Glomerular visceral epithelial cell (primary cell): ENCODE measurements around the gene ICAM5.
"Not testable (repeated sequence)": the region's sequence is repeated elsewhere in the genome, so short reads cannot be mapped to it uniquely, and the experiment has no call there.

Experiments
- DNase-seq: peaks from one replicate; pipeline ENCODE4 v3.0.0-alpha.2; 2016; ENCODE audit errors: extremely low spot score

ICAM5 gene

DNA sequence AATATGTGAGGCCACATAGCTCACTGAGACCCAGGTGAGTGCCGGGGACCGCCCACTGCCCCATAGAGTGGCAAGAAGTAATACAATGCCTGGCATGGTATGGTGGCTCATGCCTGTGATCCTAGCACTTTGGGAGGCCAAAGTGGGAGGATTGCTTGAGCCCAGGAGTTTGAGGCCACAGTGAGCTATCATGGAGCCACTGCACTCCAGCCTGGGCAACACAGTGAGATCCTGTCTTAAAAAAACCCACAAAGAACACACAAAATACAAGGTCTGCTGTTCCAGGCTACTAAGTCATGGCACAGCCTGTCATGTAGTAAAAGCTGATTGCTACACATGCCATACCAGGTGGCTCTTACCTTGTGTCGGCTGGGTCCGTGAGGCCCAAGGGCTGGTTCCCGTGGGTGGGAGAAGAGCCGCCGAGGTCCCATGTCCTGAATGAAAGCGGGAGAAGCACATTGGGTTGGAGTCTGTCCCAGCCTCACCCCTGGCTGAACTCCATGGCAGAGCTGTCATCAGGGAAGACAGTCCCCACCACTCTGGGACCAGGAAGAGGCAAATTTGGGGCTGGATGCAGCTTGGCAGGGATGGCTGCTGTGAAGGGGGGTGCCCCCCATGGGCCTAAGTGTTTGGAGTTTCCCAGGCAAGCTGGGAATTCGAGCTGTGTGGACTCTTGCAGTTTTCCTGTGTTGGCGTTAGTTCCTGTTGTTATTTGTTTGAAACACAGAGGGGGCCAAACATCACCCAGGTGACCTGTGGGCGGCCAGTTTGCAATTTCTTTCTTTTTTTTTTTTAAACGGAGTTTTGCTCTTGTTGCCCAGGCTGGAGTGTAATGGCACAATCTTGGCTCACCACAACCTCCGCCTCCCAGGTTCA is 29.3 kb downstream of the ICAM5 start:
- DNase-seq: no peak

DNA sequence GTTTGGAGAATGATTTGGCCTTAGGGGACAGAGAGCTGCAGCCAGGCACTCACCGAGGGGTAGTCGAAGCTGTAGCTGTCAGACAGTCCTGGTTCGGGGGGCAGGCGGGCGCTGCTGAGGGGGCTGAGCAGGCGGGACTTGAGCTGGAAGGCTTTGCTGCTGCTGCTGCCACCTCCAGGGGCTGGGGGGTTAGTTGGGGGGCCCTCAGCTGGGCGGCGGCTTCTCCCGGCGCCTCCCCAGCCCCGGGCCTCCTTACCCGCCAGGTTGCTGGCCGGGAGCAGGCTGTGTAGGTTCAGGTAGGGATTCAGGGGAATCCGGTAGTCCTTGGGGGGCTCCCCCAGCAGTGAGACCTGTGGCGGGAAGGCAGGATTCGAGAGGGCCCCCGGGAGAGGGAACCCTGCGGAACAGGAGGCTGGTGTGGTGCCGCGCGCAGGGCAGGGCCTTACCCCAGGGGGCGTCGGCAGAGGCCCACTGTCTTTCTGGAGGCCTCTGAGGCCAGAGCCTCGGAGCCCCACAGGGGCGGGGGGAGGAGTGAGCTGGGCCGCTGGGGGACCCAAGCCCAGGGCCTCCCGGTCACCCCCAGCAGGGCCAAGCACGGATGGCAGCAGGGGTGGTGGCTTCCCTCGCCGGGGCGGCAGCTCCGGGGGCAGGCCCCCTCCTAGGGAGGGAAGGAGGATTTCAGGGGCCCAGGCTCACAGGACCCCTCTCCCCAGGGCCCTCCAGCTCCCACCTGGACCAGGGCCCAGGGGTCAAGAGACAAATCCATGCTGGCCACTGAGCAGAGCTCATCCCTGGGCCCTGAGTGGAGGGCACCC is 31.1 kb downstream of the ICAM5 start:
- DNase-seq: no peak

GRCh38 chr19:10321417-10321797 is 31.7 kb downstream of the ICAM5 start:
- no peak for DNase-seq

DNA sequence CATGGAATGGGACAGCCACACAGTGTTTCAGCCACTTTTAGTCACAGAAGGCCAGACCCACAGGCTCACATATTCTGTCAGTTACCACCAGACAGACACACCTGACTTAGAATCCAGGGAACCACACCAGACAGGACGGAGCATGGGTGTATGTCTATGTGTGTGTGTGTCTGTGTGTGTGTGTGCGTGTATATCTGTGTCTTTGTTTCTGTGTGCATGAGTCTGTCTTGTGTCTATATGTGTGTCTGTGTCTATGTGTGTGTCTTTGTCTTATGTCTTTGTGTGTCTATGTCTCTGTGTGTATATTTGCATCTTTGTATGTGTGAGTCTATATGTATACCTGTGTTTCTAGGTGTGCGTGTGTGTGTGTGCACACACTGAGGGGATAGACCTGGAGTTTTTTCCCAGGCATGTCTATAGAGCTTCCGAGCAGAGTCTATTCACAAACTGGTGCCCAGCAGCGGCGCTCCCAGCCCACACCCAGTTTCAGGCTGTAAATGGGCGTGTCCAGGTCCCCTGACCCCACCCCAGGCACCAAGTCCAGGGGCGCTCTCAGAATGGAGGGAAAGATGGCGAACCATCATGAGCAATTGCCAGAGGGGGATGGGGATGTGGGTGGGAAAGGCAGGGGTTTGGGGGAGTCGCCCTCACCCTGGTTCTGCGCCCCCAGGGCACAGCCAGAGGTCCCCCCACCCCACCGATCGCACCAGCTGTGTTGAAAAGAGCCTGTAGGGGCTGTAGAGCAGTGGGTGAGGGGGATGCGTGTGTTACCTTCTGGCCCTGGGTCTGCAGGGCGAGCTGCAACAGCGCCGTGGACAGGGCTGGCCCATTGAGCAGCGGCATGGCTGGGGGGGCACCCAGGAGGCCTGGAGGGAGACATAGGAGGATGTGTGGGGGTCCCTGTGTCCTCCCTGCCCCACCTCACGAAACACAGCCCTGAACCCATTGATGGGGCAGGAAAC is 32.4 kb downstream of the ICAM5 start:
- no peak for DNase-seq

GRCh38 chr19:10325732-10326131 is 36.0 kb downstream of the ICAM5 start:
- DNase-seq: no peak

DNA sequence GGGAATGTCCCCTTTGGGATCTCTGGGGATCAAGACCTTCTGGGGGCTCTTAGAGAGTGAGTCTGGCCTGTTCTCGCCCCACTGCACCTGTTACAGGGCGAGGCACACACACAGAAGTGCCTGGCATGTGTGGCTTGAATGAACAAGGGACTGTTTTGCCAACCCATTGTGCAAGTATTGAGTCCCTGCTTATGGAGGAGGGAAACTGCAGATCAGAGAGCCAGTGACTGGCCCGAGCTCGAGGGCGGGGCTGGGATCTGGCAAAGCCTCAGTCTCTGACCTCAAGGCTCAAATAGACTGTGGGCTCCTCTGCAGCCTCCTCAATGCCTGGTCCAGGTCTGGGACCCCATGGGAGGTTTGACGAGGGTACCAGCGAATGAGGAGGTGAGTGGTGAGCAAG is 38.0 kb downstream of the ICAM5 start:
- no peak for DNase-seq

- DNase-seq: no peak
These were observed 39.0 kb downstream of the ICAM5 start for GRCh38 chr19:10328558-10329429.

DNA sequence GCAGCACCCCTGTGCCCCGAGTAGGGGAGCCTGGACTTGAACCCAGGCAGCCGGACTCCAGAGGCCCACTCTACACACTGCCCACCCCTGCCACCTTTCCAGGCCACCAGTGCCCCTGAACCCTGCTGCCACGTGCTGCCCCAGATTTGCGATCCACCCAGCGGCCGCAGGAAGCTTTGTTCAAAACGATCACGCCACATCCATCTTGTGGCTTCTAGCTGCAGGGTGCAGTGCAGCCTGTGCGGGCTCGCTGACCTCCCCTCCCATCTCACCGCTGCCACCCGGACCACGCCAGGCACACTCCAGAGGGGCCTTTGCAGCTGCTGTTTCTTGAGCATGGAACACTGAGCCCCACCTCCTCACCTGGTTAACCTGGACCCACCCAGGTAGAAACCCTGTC is 39.8 kb downstream of the ICAM5 start:
- DNase-seq: no peak

DNA sequence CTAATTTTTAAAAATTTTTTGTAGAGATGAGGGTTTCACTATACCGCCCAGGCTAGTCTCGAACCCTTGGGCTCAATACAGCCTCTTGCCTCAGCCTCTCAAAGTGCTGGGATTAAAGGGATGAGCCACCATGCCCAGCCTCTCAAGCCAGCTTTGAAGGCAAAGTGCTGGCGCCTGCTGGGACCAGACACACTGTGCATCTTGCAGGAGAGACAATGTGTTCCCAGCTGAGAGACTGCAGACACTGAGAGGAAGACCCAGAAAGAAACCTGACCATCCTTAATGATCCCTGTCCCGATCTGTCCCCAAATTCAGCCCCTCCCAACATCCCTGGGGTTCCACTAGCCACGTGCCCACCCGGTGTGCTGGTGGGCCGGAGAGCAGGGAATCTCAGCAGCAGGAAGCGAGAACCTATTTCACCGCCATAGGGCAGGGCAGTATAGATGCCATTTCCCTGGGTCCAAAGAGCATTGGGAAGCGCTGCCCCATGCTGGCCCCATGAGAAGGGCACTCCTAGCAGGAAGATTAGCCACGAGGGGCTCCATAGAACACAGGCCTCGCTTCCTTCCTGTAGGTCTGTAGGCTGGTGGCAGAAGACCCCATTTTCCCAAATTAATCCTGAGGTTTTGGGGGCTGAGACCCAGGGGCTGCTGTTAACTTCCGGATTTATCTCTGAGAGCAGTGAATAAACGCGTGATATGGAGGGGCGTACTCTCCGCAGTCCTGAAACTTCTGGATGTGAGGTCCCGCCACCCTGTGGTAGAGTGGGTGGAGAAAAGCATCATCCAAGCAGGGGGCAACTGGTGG is 42.6 kb downstream of the ICAM5 start:
- DNase-seq: no peak

- peak; percentile 98 for DNase-seq
These were observed 43.4 kb downstream of the ICAM5 start, which contains the start of gene RAVER1 for GRCh38 chr19:10332965-10333757. TSS of gene RAVER1 (minus strand) at chr19:10333529. CDS start at chr19:10333507, 22 bp downstream.

DNA sequence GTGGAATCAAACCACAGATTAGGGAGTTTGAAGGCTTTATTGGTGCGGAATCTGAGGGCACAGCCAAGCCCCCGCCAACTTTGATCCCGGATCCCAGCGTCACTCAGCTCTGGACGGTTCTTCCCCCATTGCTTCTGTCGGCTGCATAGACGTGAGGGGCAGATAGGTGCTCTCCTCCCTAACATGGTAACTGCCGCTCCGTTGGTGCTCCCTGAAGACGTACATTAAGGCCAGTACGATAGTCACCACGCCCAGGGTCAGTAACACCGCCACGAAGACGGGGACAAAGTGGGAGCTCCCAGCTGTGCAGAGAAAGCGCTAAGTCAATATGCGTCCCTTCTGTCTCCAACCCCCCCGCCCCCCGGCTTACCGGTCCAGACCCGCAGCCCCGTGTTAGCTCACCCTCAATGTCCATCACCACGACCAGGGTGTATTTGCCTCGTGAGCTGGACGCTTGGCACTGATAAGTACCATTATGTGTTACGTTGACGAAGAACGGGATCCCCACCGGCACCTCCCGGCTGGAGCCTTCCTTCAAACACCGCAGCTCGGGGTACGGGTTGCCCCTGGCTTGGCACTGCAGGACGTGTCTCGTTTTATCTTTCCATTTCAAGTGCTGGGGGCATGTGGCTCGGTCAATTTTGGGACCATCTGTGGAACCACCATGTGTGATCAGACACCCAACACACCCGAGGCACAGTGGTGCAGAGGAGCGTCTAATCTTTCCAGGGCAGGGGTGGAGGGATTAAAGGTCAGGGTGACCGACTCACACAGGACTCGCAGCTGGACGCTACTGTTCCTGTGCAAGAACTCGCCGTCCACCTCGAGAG is 44.2 kb downstream of the ICAM5 start:
- no peak for DNase-seq

- peak; percentile 97 for DNase-seq
These were observed 45.0 kb downstream of the ICAM5 start for GRCh38 chr19:10334588-10335351.

- DNase-seq: no peak
These were observed 45.7 kb downstream of the ICAM5 start for GRCh38 chr19:10335352-10335985.

DNA sequence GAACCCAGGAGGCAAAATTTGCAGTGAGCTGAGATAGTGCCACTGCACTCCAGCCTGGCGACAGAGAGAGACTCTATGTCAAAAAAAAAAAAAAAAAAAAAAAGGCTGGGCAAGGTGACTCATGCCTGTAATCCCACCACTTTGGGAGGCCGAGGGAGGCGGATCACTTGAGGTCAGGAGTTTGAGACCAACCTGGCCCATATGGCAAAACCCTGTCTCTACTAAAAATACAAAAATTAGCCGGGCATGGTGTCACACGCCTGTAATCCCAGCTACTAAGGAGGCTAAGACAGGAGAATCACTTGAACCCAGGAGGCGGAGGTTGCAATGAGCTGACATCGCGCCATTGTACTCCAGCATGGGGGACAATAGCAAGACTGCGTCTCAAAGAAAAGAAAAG is 47.0 kb downstream of the ICAM5 start:
- DNase-seq: not testable (repeated sequence)

DNA sequence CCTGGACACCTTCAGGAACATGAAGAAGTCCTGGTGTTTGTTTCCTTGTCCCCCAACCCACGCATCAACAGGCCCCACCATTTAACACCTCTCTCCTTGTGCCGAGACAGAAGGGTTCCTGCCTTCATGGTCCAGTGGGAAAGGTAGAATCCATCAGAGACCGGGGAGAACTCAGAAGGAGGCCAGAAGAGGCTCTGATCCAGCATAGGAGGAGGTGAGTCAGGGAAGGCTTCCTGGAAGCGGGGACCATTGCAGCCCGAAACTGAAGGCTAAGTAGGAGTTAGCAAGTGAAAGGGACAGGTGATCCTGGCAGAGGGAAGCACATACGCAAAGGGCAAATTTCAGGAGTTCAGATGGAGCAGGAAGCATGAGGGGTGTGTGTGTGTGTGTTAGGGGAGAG is 49.2 kb downstream of the ICAM5 start:
- DNase-seq: no peak

DNA sequence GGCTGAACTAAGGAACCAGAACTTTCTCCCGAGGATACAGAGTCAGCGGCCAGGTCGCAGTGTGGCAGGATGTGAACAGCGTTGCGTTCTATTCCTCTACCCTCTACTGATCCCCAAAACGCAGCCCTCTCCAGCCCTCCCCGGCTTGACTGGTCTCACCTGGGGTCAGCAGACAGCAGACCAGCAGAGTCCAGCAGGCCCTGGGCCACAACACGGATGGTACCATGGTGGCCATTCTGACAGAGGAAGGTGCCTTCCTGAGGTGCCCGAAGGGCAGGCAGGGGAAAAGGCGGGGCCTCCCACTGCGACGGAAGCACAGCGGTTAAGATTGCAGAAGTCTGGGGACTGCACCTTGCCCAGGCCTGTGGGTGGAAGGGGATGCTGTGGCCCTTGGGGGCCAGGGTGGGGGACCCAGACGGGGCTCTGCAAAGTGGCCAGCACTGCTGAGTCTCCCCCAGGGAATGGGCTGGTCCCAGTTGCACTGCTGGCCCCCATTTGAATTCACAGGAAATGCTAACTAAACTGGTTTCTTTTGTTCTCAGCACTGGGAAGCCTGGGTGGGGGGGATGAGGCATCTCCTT is 49.7 kb downstream of the ICAM5 start, which contains the start of gene ICAM3:
Gene ICAM3, minus strand, starts transcription at position 245 of the 581 bp plus-strand sequence. Its CDS starts 10 bp downstream, at position 235.
- DNase-seq: no peak
